Limb (tissue), 2 donors: Measurements from ENCODE around the gene SBNO1.
A peak's percentile ranks its signal among the peaks of the same experiment; 100 is the strongest.

Experiments
- DNase-seq, 2 donors: peaks; one replicate each; pipeline ENCODE4 v3.0.0-alpha.2; 2016; ENCODE audit errors: extremely low spot score in 2 of 2

The SBNO1 gene

GRCh38 chr12:123346946-123347345 lies 17.7 kb downstream of the SBNO1 start:
- DNase-seq, result no peak

- DNase-seq, result no peak
These were observed 20.6 kb downstream of the SBNO1 start for GRCh38 chr12:123344086-123344485.

- no peak for DNase-seq
These were observed 27.6 kb downstream of the SBNO1 start for GRCh38 chr12:123337070-123337469.

- no peak for DNase-seq
These were observed 28.1 kb downstream of the SBNO1 start for GRCh38 chr12:123336530-123336929.

- DNase-seq, result no peak
These were observed 29.2 kb downstream of the SBNO1 start for GRCh38 chr12:123335490-123335889.

GRCh38 chr12:123329799-123330198 lies 34.8 kb downstream of the SBNO1 start:
- no peak for DNase-seq

GRCh38 chr12:123319826-123320225 lies 44.8 kb downstream of the SBNO1 start:
- no peak for DNase-seq

- DNase-seq, result no peak
These were observed 45.4 kb downstream of the SBNO1 start for GRCh38 chr12:123319273-123319672.

GRCh38 chr12:123313046-123313445 lies 51.6 kb downstream of the SBNO1 start:
- DNase-seq, result peak in 1 of 2 donors; percentile 1

- no peak for DNase-seq
These were observed 58.4 kb downstream of the SBNO1 start for GRCh38 chr12:123306200-123306599.

GRCh38 chr12:123305136-123305535 lies 59.5 kb downstream of the SBNO1 start:
- DNase-seq, result no peak

- no peak for DNase-seq
These were observed 71.4 kb downstream of the SBNO1 start for GRCh38 chr12:123293178-123293760.

- no peak for DNase-seq
These were observed 74.7 kb downstream of the SBNO1 start for GRCh38 chr12:123289911-123290310.

- DNase-seq, result no peak
These were observed 75.8 kb downstream of the SBNO1 start for GRCh38 chr12:123288751-123289346.

GRCh38 chr12:123286652-123287373 lies 77.8 kb downstream of the SBNO1 start:
- DNase-seq, result no peak

- DNase-seq, result no peak
These were observed 80.0 kb downstream of the SBNO1 start for GRCh38 chr12:123284669-123285068.

- DNase-seq, result no peak
These were observed 81.2 kb downstream of the SBNO1 start for GRCh38 chr12:123283461-123283860.

GRCh38 chr12:123282111-123282510 lies 82.5 kb downstream of the SBNO1 start:
- no peak for DNase-seq

GRCh38 chr12:123280971-123281370 lies 83.7 kb downstream of the SBNO1 start:
- no peak for DNase-seq

GRCh38 chr12:123278101-123278627 lies 86.5 kb downstream of the SBNO1 start:
- DNase-seq, result no peak

- DNase-seq, result no peak
These were observed 91.5 kb downstream of the SBNO1 start for GRCh38 chr12:123273166-123273565.

- DNase-seq, result peak; percentile 75 to 87
These were observed 93.5 kb downstream of the SBNO1 start for GRCh38 chr12:123271001-123271668.
